ENCODE data around the gene OAS2.

DNA sequence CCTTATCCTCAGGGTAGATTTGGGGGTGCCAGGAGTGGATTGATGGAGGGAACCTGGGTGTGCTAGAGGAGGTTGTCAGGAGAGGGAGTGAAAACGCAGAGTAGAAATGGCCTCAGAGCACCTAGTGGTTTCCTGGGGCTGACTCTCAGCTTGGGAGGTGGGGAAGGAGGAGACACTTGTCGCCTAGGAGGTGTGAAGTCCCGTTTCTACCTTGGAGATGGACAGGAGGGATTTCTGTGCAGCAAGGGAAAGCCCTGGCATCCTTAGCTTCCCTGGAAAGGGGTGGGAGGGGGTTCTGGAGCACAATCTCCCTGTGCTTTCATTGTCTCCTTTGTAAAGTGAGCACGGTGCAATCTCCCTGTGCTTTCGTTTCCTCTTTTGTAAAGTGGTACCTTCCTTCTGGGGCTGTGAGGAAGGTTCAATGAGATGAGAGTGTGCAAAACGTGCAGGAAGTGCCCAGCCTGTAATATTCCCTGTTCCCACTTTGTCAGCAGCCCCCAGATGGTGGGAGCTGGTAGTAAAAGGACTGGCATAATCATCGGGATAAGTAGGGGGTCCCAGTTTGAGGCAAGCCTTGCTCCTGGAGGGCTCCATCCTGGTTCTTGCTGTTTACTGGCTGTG lies 38.4 kb upstream of the OAS2 start:
- TF ChIP-seq CTCF (conservative IDR thresholded peaks at IDR 0.05) = no peak
- TF ChIP-seq ZFX (IDR thresholded peaks at IDR 0.05) = no peak

Measured in C4-2B (cell line).